HG03457 (cell line): Measurements from ENCODE around the gene IKZF4.
"Not testable (repeated sequence)": the region's sequence is repeated elsewhere in the genome, so short reads cannot be mapped to it uniquely, and the experiment has no call there.

ENCODE experiments used
- ATAC-seq: cut with Tn5 transposase; IDR thresholded peaks from one replicate; pipeline ENCODE4 v1.9.1; 2021; ENCODE audit warnings: moderate number of reproducible peaks; ENCODE audit not compliant: unreplicated experiment

Gene IKZF4

DNA sequence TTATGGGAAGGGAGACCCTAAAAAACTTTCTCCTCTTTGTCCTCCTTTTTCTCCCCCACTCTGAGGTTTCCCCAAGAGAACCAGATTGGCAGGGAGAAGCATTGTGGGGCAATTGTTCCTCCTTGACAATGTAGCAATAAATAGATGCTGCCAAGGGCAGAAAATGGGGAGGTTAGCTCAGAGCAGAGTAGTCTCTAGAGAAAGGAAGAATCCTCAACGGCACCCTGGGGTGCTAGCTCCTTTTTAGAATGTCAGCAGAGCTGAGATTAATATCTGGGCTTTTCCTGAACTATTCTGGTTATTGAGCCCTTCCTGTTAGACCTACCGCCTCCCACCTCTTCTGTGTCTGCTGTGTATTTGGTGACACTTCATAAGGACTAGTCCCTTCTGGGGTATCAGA is 16.3 kb downstream of the IKZF4 start:
- no peak for ATAC-seq

DNA sequence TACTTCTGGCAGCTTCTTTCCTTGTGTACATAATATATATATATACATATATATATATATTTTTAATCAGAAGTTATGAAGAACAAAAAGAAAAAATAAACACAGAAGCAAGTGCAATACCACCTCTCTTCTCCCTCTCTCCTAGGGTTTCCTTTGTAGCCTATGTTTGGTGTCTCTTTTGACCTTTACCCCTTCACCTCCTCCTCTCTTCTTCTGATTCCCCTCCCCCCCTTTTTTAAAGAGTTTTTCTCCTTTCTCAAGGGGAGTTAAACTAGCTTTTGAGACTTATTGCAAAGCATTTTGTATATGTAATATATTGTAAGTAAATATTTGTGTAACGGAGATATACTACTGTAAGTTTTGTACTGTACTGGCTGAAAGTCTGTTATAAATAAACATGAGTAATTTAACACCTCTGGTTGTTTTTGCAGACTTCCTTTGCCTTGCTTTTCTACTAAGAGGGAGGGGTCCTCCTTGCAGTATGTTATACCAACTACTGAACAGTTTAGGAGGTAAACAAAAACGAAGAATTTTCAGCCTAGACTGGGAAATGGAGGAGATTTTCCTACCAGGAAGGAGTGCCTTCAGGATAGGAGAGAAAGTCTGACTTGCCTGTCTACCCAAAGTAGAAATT is 17.3 kb downstream of the IKZF4 start:
- ATAC-seq: no peak

DNA sequence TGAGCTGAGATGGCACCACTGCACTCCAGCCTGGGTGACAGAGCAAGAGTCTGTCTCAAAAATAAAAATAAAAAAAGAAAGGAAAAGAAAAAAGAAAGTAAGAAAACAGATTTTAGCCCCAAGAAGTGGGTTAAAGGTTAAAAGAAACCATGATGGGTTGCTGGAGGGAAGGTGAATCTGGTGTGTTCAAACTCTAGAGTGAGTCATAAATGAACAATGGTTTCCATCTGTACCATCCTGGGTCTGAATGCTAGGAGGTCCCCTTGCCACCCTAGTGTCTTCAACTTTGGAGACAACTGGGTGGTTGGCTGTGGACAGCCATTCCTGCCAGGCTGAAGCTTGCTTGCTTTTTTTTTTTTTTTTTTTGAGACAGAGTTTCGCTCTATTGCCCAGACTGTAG is 19.3 kb downstream of the IKZF4 start:
- no peak for ATAC-seq

DNA sequence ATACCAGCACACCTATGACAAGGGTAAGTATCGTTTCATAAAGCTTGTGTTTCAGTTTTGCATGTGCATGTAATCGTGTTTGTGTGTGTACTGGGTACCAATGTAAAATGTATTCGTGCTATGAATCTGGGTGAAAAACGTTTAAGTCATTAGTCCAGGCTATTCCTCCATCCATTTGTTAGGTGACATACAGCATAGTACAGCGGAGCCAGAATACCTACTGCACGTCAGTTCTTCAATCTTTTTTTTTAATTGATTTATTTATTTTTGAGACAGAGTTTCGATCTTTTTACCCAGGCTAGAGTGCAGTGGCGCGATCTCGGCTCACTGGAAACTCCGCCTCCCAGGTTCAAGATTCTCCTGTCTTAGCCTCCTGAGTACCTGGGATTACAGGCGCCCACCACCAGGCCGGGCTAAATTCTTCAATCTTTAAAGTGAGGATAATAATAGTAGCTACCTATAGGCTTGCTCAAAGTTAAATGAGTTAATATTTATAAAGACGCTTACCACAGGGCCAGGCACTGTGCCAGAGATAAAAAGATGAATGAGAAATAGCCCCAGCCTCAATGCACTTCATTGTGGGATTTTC is 20.2 kb downstream of the IKZF4 start:
- no peak for ATAC-seq

DNA sequence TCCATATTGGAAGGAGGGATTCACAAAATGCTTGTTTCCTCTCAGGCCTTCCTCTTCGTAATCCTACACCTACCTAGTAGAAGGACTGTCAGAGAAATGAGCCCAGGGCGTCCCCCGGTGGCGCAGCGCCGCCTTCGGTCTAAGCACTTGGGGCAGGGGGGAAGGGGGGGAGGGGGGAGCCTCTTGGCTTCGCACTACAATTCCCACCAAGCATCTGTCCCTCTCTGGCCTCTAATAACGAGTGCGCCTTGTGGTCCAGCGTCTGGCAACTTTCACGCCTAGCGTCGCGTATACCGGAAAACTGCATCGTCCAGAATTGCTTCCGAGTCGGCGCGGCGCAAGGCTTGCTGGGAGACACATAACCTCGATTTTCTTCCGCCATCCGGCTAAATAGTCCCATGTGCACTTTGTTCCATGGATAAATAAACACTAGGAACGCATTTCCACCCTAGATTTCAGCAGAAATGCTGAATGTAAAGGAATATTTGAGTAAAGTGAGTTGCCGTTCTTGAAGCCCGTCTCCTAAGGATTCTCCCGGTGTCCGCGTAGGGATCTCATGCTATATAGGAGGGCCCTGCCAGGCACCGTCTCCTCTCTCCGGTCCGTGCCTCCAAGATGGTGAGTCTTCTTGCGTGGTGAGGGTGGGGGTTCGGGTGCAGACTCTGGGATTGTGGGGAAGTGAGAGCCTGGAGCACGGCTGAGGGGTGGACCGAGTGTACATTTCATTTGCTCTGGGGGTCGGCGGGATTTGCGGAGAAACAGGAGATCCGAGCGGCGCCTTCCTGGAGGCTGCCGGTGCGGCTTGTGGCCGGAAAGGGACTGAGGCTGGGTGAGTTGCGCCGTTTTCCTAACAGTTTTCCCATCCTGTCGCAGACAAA is 20.9 kb downstream of the IKZF4 start, which contains the start of gene RPS26:
Gene RPS26, plus strand, starts transcription at position 367 of the 878 bp plus-strand sequence. Its CDS starts 249 bp downstream, at position 616.
- ATAC-seq: peak; percentile 71

DNA sequence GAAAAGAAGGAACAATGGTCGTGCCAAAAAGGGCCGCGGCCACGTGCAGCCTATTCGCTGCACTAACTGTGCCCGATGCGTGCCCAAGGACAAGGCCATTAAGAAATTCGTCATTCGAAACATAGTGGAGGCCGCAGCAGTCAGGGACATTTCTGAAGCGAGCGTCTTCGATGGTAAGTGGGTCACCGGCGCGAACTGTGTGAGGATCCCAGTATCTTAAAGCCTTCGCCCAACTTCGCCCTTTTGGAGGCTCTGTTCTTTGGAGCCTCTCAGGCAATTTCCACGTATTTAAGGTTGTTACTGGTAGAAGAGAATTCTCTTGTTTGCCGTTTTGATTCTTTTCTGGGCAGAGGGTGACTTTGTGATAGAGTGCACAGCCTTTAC is 21.6 kb downstream of the IKZF4 start:
- not testable (repeated sequence) for ATAC-seq

DNA sequence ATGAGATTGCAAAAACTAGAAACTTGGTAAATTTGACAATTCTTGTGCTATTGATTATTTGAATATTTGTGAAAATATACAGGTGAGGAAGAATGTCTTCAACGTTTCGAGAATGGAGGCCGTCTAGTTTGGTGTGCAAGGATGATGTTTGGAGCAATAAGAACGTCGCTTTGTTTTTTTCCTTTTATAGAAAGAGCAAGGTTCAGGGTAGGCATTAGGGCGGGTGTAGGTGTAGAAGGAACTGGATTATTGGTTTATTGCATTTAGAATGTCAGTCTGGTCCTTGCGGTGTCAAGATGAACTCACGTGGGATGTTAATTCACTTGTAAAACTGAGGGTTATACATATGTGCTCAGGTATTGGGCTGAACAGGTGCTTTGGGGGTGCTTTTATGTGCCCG is 22.0 kb downstream of the IKZF4 start:
- ATAC-seq: no peak

DNA sequence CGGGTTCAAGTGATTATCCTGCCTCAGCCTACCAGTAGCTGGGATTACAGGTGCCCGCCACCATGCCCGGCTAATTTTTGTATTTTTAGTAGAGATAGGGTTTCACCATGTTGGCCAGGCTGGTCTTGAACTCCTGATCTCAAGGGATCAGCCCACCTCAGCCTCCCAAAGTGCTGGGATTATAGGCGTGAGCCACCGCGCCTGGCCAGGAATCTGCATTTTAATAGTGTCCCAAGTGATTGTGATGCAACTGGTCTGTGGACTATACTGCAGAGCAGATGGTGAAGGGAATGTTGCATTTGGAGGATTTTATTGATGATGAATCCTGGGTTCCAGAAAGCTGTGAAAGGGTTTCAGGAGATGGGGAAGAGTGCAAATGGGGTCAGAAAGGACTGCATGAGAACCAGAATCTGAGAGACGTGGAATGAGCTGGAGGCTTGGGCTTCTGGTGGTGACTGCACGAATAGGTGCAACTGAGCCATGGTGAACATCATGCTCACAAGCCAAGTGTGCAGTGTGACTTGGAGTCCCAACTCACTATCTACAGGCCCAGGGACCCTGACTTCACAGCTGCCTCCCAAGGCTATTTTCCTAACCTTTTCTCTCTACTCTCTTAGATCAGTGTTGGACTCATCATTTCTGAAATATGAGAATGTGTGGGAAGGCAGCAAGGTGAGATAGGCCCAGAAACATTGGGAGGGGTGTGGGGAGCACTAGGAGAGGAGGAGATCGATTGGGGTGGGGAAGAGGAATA is 25.4 kb downstream of the IKZF4 start:
- ATAC-seq: no peak

DNA sequence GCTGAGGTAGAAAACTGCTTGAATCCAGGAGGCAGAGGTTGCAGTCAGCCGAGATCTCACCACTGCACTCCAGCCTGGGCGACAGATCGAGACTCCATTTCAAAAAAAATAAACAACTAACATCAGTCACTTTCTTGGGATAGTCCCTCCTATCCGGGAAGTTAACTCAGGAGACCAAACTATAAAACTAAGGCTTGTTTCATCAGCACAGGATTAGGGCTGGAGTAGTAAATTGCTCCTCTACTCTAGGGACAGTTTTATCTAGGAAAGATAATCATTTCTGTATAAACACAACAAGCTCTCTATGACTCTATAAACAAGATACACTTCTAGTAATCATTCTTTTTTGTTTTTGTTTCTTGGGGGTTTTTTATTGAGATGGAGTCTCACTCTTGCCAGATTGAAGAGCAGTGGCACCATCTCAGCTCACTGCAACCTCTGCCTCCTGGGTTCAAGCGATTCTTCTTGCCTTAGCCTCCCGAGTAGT is 32.6 kb downstream of the IKZF4 start:
- ATAC-seq: no peak

DNA sequence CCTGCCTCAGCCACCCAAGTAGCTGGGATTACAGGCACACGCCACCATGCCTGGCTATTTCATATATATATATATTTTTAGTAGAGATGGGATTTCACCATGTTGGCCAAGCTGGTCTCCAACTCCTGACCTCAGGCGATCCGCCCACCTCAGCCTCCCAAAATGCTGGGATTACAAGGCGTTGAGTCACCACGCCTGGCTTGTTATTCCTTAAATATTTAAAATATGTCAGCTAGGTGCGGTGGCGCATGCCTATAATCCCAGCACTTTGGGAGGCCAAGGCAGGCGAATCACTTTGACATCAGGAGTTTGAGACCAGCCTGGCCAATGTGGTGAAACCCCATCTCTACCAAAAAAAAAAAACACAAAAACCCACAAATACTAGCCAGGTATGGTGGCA is 39.1 kb downstream of the IKZF4 start:
- ATAC-seq: not testable (repeated sequence)

DNA sequence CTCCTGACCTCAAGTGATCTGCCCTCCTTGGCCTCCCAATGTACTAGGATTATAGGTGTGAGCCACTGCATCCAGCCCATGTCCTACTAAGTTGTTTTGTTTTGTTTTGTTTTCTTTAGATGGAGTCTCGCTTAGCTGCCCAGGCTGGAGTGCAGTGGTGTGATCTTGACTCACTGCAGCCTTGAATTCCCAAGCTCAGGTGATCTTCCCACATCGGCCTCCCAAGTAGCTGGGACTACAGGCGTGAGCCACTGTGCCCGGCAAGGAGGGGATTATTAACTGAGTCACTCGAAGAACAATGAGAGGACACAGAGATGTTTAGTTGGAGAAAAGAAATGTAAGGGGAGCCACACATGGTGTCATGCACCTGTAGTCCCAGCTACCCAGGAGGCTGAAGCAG is 41.1 kb downstream of the IKZF4 start:
- ATAC-seq: no peak

DNA sequence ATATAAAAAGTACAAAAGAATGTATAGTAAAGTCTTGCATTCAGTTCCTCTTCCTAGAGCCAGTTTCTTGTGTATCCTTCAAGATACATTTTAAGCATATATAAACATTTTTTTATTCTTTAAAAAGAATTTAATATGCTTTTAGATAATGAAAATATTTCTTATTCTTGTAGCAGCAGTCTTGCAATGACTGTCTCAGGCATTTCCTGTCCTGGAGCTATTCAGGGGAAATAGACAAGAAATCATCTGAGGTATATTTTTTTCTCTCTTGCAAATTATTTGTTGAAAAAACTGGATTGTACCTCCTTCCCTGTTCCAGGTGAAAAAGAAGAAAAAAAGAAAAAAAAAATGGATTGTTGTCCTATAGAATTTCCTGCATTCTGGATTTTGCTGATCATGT is 42.2 kb downstream of the IKZF4 start:
- ATAC-seq: no peak

DNA sequence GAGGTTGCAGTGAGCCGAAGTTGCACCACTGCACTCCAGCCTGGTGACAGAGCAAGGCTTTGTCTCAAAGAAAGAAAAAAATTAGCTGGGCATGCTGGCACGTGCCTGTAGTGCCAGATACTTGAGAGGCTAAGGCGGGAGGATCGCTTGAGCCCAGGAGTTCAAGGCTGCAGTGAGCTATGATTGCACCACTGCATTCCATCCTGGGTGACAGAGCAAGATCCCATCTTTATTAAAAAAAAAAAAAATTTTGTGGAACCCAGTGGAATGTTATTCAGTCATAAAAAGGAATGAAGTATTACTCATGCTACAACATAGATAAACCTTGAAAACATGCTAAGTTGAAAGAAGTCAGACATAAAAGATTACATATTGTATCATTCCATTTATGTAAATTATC is 50.8 kb downstream of the IKZF4 start:
- no peak for ATAC-seq

DNA sequence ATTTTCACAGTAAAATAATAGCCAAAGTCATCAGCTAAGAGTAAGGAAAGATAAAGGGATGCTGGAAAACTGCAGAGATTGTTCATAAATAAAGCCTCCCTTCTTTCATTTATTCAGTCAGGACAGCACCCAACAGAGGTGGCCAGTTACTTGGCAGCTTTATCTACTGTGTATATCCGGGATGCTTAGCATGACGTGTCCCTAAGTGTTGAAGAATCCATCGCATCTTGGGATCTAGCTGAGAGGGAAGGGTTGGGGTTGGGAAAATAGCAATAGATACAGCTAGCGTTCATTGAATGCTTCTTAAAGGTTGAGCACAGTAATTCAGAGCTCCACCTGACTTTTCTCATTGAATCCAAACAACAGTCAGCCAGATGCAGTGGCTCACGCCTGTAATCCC is 53.6 kb downstream of the IKZF4 start:
- no peak for ATAC-seq

DNA sequence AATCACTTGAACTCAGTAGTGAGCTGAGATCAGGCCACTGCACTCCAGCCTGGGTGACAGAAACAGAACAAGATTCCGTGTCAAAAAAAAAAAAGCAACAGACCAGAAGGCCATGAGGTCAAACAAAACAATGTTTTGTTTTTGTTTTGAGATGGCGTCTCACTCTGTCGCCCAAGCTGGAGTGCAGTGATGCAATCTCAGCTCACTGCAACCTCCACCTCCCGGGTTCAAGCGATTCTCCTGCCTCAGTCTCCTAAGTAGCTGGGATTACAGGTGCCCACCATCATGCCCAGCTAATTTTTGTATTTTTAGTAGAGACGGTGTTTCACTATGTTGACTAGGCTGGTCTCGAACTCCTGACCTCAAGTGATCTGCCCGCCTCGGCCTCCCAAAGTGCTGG is 57.1 kb downstream of the IKZF4 start:
- not testable (repeated sequence) for ATAC-seq

DNA sequence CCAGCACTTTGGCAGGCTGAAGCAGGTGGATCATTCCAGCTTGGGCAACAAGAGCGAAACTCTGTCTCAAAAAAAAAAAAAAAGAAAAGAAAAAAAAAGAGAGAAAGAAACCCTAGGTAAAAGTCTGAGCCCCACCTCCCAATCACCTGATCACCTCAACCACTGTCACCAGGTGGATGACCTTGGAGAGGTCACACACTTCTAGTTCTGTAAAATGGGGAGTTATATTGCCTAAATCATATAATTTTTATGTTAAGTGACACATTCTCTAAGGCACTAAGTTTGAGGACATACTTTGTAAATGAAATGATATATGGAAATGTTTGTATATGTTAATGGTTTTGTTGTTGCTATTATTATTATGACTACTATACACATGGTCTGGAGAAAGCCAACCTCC is 57.6 kb downstream of the IKZF4 start:
- no peak for ATAC-seq

DNA sequence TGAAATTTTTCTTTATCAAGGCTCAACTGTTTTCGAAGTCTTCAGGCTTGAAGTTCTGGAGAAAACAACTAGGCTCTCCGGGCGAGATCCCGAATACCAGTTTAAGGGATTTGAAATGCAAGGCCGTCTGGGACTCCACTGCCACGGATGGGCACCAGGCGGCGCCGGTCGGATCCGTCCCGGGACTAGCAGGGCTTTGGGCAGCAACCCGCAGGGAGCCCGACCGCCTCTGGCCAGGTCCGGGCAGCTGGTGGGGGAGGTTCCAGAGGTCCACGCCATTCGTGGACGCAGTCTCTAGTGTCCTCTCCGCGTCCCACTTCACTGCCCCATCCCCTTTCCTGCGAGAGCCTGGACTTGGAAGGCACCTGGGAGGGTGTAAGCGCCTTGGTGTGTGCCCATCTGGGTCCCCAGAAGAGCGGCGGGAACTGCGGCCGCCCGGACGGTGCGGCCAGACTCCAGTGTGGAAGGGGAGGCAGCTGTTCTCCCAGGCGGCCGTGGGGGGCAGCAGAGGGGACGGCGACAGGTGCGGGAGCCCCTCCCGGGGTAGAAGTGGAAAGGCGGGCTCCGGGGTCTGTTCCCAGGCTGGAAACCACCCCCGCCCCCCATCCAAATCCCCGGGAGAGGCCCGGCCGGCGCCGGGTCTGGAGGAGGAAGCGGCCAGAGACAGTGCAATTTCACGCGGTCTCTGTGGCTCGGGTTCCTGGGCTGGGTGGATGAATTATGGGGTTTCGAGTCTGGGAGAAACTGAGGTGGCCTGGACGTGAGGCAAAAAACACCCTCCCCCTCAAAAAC is 58.3 kb downstream of the IKZF4 start:
- no peak for ATAC-seq

DNA sequence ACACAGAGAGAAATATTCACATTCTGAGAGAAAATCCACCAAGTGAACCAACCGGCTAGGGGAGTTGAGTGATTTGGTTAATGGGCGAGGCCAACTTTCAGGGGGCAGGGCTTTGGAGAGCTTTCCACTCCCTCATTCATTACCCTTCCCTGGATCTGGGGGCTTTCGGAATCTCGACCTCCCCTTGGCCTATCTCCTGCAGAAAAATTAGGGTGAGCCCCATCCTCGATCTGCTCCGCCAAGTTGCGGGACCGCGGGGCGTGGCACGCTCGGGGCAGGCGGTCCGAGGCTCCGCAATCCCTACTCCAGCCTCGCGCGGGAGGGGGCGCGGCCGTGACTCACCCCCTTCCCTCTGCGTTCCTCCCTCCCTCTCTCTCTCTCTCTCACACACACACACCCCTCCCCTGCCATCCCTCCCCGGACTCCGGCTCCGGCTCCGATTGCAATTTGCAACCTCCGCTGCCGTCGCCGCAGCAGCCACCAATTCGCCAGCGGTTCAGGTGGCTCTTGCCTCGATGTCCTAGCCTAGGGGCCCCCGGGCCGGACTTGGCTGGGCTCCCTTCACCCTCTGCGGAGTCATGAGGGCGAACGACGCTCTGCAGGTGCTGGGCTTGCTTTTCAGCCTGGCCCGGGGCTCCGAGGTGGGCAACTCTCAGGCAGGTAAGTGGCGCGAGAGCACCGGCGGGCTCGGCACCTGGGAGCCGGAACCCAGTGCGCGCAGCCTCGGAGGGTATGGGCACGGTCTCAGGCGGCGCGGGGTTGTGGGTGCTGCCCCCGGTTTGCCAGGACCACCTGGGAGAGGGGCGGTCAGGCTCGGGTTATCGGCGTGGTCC is 59.1 kb downstream of the IKZF4 start, which contains the start of gene ERBB3:
Gene ERBB3, plus strand, starts transcription at position 443 of the 833 bp plus-strand sequence. Its CDS starts 136 bp downstream, at position 579.
- ATAC-seq: no peak

DNA sequence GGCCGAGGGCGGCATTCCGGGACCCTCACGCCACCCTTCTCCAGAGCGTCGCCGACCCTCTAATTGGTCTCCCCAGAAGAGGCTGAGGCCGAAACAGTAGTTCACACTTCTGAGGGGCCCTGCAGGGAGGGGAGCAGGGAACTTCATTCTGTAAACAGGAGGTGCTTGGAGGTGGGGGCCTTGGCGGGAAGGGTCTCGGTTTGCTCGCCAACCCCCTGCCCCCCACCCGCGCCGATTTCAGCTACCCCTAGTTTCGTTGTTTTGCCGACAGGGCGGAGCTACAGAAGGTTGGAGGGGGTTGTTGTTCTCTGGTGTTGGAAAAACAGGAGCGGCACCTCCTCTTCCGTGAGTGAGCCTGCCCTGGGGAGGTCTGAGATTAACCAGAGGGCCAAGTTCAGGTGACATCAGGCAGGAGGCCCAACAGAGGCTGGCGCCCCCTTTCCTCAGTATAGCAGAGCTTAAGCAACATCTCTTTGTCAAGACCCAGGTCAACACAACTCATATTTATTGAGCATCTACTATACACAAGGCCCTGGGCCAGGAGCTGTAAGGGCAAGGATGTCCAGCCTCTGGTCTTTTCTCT is 59.8 kb downstream of the IKZF4 start:
- ATAC-seq: no peak
